IMR-90 (cell line): ENCODE measurements around the gene BCAT1. TPM values are rescaled to one million over a fixed set of nuclear protein-coding genes. Genes with fewer than 3 reads are reported as not detected.

Source experiments
- ATAC-seq: fragments of 200-7000 bp; cut with Tn5 transposase; 2 replicates; pipeline ENCODE4 v1.9.1; 2020; ENCODE audit warnings: low read depth, mild to moderate bottlenecking, moderate library complexity
- BruUV-seq: library from RNA; stranded (reverse); fragments of 400-500 nt; replicated peaks from 2 replicates; lab custom pipeline; 2021; lab: Mats Ljungman, UMichigan
- CTCF ChIA-PET: fragments of 300-600 bp; formaldehyde crosslinking; extraction: SDS; loops from one replicate; lab custom pipeline; 2021; ENCODE audit warnings: antibody characterized with exemption; lab: Yijun Ruan, JAX
- POLR2A ChIA-PET: fragments of 300-600 bp; sonication (Branson Sonifier 250); formaldehyde crosslinking; loops from one replicate; lab custom pipeline; 2022; ENCODE audit warnings: antibody characterized with exemption; ENCODE audit not compliant: unreplicated experiment; lab: Charles Lee
- DNase-seq: peaks from one replicate; pipeline ENCODE4 v3.0.0; 2013
- H2AFZ ChIP-seq: replicated peaks from 2 replicates; pipeline ENCODE3; 2013; ENCODE audit warnings: low read length, mild to moderate bottlenecking; ENCODE audit not compliant: poor library complexity
- H2AK5ac ChIP-seq: 2 replicates; pipeline ENCODE4 v1.6.1; 2013; ENCODE audit warnings: low read depth, low read length, inconsistent platforms
- H2AK9ac ChIP-seq: replicated peaks from 2 replicates; pipeline ENCODE3; 2013; ENCODE audit warnings: mild to moderate bottlenecking, low read depth, low read length, moderate library complexity; ENCODE audit not compliant: poor library complexity
- H2BK120ac ChIP-seq: 2 replicates; pipeline ENCODE4 v1.6.1; 2013; ENCODE audit warnings: low read depth, low read length, inconsistent platforms
- H2BK15ac ChIP-seq: 3 replicates; pipeline ENCODE4 v1.6.1; 2013; ENCODE audit warnings: low read depth, low read length, inconsistent platforms
- H2BK20ac ChIP-seq: 2 replicates; pipeline ENCODE4 v1.6.1; 2013; ENCODE audit warnings: low read depth, mild to moderate bottlenecking, inconsistent platforms, low read length, moderate library complexity
- H2BK5ac ChIP-seq: 2 replicates; pipeline ENCODE4 v1.6.1; 2013; ENCODE audit warnings: mild to moderate bottlenecking, low read depth, low read length, inconsistent platforms; ENCODE audit not compliant: poor library complexity, severe bottlenecking
- H3K14ac ChIP-seq: replicated peaks from 2 replicates; pipeline ENCODE4 v1.6.1; 2013; ENCODE audit warnings: low read depth, low read length, inconsistent platforms
- H3K18ac ChIP-seq: 2 replicates; pipeline ENCODE4 v1.6.1; 2013; ENCODE audit warnings: low read depth, low read length, control low read depth
- H3K23ac ChIP-seq: 2 replicates; pipeline ENCODE4 v1.6.1; 2013; ENCODE audit warnings: low read depth, low read length, inconsistent platforms
- H3K27ac ChIP-seq: 2 replicates; pipeline ENCODE4 v1.5.1; 2013; ENCODE audit warnings: mild to moderate bottlenecking, control low read depth, low read length; ENCODE audit not compliant: insufficient read depth
- H3K27me3 ChIP-seq: 2 replicates; pipeline ENCODE4 v1.6.1; 2013; ENCODE audit warnings: low read length; ENCODE audit not compliant: control insufficient read depth, insufficient read depth
- H3K36me3 ChIP-seq: 2 replicates; pipeline ENCODE4 v1.6.1; 2013; ENCODE audit warnings: low read length, mixed read lengths; ENCODE audit not compliant: control insufficient read depth, insufficient read depth
- H3K4ac ChIP-seq: 2 replicates; pipeline ENCODE4 v1.6.1; 2013; ENCODE audit warnings: low read depth, low read length, inconsistent platforms
- H3K4me1 ChIP-seq: 2 replicates; pipeline ENCODE4 v1.6.1; 2013; ENCODE audit warnings: low read length, mixed read lengths; ENCODE audit not compliant: control insufficient read depth, insufficient read depth
- H3K4me2 ChIP-seq: 2 replicates; pipeline ENCODE4 v1.6.1; 2013; ENCODE audit warnings: low read depth, mild to moderate bottlenecking, control low read depth, low read length, moderate library complexity
- H3K4me3 ChIP-seq: 2 replicates; pipeline ENCODE4 v1.5.1; 2013; ENCODE audit warnings: low read depth, mild to moderate bottlenecking, control low read depth, low read length, moderate library complexity; ENCODE audit not compliant: insufficient read depth
- H3K56ac ChIP-seq: 2 replicates; pipeline ENCODE4 v1.6.1; 2013; ENCODE audit warnings: low read length, inconsistent platforms; ENCODE audit not compliant: insufficient read depth; ENCODE audit errors: extremely low read depth
- H3K79me1 ChIP-seq, 2 experiments: 2 replicates each; pipeline ENCODE4 v1.6.1; 2013; ENCODE audit warnings: low read length in 2 of 2, inconsistent platforms in 1 of 2, low read depth in 1 of 2
- H3K9ac ChIP-seq: 2 replicates; pipeline ENCODE4 v1.6.1; 2013; ENCODE audit warnings: low read depth, low read length, control low read depth
- H3K9me1 ChIP-seq: 2 replicates; pipeline ENCODE4 v1.6.1; 2013; ENCODE audit warnings: low read length, inconsistent platforms; ENCODE audit not compliant: insufficient read depth
- H3K9me3 ChIP-seq: 2 replicates; pipeline ENCODE4 v1.6.1; 2013; ENCODE audit warnings: low read length; ENCODE audit not compliant: control insufficient read depth, insufficient read depth
- H4K20me1 ChIP-seq: 2 replicates; pipeline ENCODE4 v1.6.1; 2013; ENCODE audit warnings: low read length, inconsistent platforms; ENCODE audit not compliant: insufficient read depth
- H4K5ac ChIP-seq: 2 replicates; pipeline ENCODE4 v1.6.1; 2013; ENCODE audit warnings: mild to moderate bottlenecking, low read depth, low read length, control low read depth
- H4K8ac ChIP-seq, 2 experiments: 2 replicates each; pipeline ENCODE4 v1.6.1; 2013; ENCODE audit warnings: low read depth in 2 of 2, low read length in 2 of 2, control low read depth in 1 of 2, inconsistent platforms in 1 of 2
- H4K91ac ChIP-seq: 2 replicates; pipeline ENCODE4 v1.6.1; 2013; ENCODE audit warnings: low read depth, low read length, inconsistent platforms; ENCODE audit not compliant: insufficient read depth
- BHLHE40 ChIP-seq: fragments of 150-350 bp; IDR thresholded peaks from 2 replicates; pipeline ENCODE4 v1.6.1; 2016; ENCODE audit warnings: mild to moderate bottlenecking, low read depth, low read length
- CEBPB ChIP-seq: IDR thresholded peaks from 2 replicates; pipeline ENCODE4 v1.6.1; 2012; ENCODE audit warnings: low read depth, low read length, improper control_type of control experiment
- CHD1 ChIP-seq: IDR thresholded peaks from 2 replicates; pipeline ENCODE4 v1.6.1; 2012; ENCODE audit warnings: low read depth, low read length, improper control_type of control experiment
- FOS ChIP-seq: fragments of 150-350 bp; IDR thresholded peaks from 2 replicates; pipeline ENCODE4 v1.6.1; 2016; ENCODE audit warnings: low read depth, low read length
- MAFK ChIP-seq: IDR thresholded peaks from 2 replicates; pipeline ENCODE4 v1.6.1; 2012; ENCODE audit warnings: low read depth, low read length, improper control_type of control experiment
- MAZ ChIP-seq: IDR thresholded peaks from 2 replicates; pipeline ENCODE4 v1.6.1; 2012; ENCODE audit warnings: low read depth, mild to moderate bottlenecking, low read length, improper control_type of control experiment, moderate library complexity, borderline replicate concordance
- MXI1 ChIP-seq: IDR thresholded peaks from 2 replicates; pipeline ENCODE4 v1.6.1; 2012; ENCODE audit warnings: low read depth, mild to moderate bottlenecking, low read length, moderate library complexity, borderline replicate concordance
- NFE2L2 ChIP-seq: fragments of 150-350 bp; IDR thresholded peaks from 2 replicates; pipeline ENCODE4 v1.6.1; 2016; ENCODE audit warnings: low read depth, mild to moderate bottlenecking, low read length
- POLR2A ChIP-seq: IDR thresholded peaks from 2 replicates; pipeline ENCODE4 v1.6.1; 2012; ENCODE audit warnings: mild to moderate bottlenecking, low read depth, low read length
- RAD21 ChIP-seq: IDR thresholded peaks from 2 replicates; pipeline ENCODE4 v1.6.1; 2012; ENCODE audit warnings: low read length, improper control_type of control experiment
- RCOR1 ChIP-seq: IDR thresholded peaks from 2 replicates; pipeline ENCODE4 v1.6.1; 2012; ENCODE audit warnings: mild to moderate bottlenecking, low read length, improper control_type of control experiment; ENCODE audit not compliant: insufficient replicate concordance
- RFX5 ChIP-seq: IDR thresholded peaks from 2 replicates; pipeline ENCODE4 v1.8.0; 2012; ENCODE audit warnings: low read depth, mild to moderate bottlenecking, low read length, moderate library complexity
- SMC3 ChIP-seq: fragments of 150-350 bp; IDR thresholded peaks from 2 replicates; pipeline ENCODE4 v1.6.1; 2016; ENCODE audit warnings: low read depth, mild to moderate bottlenecking, antibody characterized with exemption, low read length, moderate library complexity
- WGBS, 2 experiments: methylation state at CpG; one replicate each; pipeline versions ENCODE4 v1.1.5 to v1.1.7; 2013; ENCODE audit warnings: missing lambda C conversion rate in 2 of 2; ENCODE audit not compliant: insufficient read length in 1 of 2; ENCODE audit errors: extremely low coverage in 2 of 2; 5-methylcytosine and 5-hydroxymethylcytosine counted together
- dilution Hi-C: fragments of 300-500 bp; cut with HindIII; formaldehyde crosslinking; loops from one replicate; pipeline ENCODE4 v1.14.3; 2018; ENCODE audit warnings: low sequenced_read_pairs; ENCODE audit not compliant: unreplicated experiment
- in situ Hi-C: fragments of 300-500 bp; cut with MboI; formaldehyde crosslinking; loops from 3 replicates; pipeline ENCODE4 v1.14.3; 2019; ENCODE audit warnings: low sequenced_read_pairs, inconsistent platforms, mixed read lengths
- intact Hi-C: fragments of 100-400 bp; cut with micrococcal nuclease; formaldehyde crosslinking; loops from 2 replicates; pipeline ENCODE4 v1.10.0; 2022
- polyA plus RNA-seq, 3 experiments: library from polyadenylated mRNA; depleted of rRNA; stranded (reverse); fragments of >200 nt; gene quantifications; 2 replicates each; pipeline ENCODE4 v1.2.3, GENCODE V29; 2012; ENCODE audit warnings: low replicate concordance in 1 of 3
- total RNA-seq: library from RNA; depleted of rRNA; stranded (reverse); fragments of >200 nt; gene quantifications from 2 replicates; pipeline ENCODE4 v1.2.3, GENCODE V29; 2012
- TF ChIP-seq, protein P1 (sequence below): fragments of 150-350 bp; IDR thresholded peaks from 2 replicates; pipeline ENCODE4 v1.6.1; 2016; ENCODE audit warnings: low read depth, mild to moderate bottlenecking, low read length, moderate library complexity, borderline replicate concordance
- TF ChIP-seq, protein P2 (sequence below): fragments of 150-350 bp; IDR thresholded peaks from 2 replicates; pipeline ENCODE4 v1.6.1; 2017; ENCODE audit warnings: mild to moderate bottlenecking, antibody characterized with exemption, low read length, low read depth
- TF ChIP-seq, protein P3 (sequence below): conservative IDR thresholded peaks from 2 replicates; pipeline ENCODE4 v1.5.1; 2012; ENCODE audit warnings: mild to moderate bottlenecking, low read depth, low read length, improper control_type of control experiment

The BCAT1 gene
- total and polyA plus RNA-seq, 2 of the 4 experiments (the other 2 are of a cell fraction): 30.4 to 683 TPM

DNA sequence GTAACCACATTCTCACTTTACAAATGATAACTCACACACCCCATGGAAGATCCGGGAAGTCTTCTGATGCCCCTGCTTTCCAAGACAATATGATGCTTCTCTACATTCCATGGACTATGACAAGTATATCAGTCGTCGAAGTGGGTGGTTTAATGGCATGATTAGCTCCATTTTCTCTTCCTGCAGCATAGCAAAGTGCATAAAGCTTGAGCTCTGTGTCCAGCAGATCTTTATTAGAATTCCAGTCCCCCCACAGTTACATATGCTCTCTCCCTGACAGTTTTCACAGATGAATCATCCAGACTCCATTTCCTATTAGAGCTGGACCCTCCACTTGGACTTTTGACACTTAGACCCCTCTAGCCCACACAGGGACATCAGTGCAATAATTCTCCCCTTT lies 174.9 kb downstream of the BCAT1 start:
- no peaks in the 10 kb centered on the region for H3K9me1 ChIP-seq
- no peak overlapping the region for H2BK15ac ChIP-seq
- peaks cover 4% of the 10 kb centered on the region; the same call in 1 of the 2 replicates for H3K4me1 ChIP-seq
- H3K4me2 ChIP-seq: no peak overlapping the region
- no peak overlapping the region for H2BK120ac ChIP-seq
- H3K79me1 ChIP-seq: no peaks in the 10 kb centered on the region
- no peak overlapping the region for H4K5ac ChIP-seq
- H2AK9ac ChIP-seq: no peak overlapping the region
- ATAC-seq (no peak), DNase-seq (no peak)
- H4K91ac ChIP-seq: no peak overlapping the region
- no peaks in the 10 kb centered on the region for H4K20me1 ChIP-seq
- H2BK20ac ChIP-seq: no peak overlapping the region
- intact Hi-C loops (loop anchor here (10.0 kb wide), 2 partner anchors 499 to 819 kb away; no protein-coding TSS in a partner anchor), in situ Hi-C loops (no loop called here), dilution Hi-C loops (no loop called here)
- H2AK5ac ChIP-seq: no peak overlapping the region
- H3K18ac ChIP-seq: no peak overlapping the region
- no peak overlapping the region for H3K27ac ChIP-seq
- H2BK5ac ChIP-seq: no peak overlapping the region
- ChIA-PET POLR2A (no interaction called here), CTCF (no interaction called here)
- H3K9me3 ChIP-seq: no peaks in the 10 kb centered on the region
- TF ChIP-seq, protein P1, sequence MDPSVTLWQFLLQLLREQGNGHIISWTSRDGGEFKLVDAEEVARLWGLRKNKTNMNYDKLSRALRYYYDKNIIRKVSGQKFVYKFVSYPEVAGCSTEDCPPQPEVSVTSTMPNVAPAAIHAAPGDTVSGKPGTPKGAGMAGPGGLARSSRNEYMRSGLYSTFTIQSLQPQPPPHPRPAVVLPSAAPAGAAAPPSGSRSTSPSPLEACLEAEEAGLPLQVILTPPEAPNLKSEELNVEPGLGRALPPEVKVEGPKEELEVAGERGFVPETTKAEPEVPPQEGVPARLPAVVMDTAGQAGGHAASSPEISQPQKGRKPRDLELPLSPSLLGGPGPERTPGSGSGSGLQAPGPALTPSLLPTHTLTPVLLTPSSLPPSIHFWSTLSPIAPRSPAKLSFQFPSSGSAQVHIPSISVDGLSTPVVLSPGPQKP: no peak
- no peak for TF ChIP-seq CEBPB
- TF ChIP-seq MAFK: no peak
- TF ChIP-seq MAZ: no peak
- no peak for TF ChIP-seq MXI1
- no peak for TF ChIP-seq POLR2A
- TF ChIP-seq RCOR1: no peak
- no peak for TF ChIP-seq RFX5
- TF ChIP-seq CHD1: no peak
- no peak for TF ChIP-seq BHLHE40
- no peak for TF ChIP-seq NFE2L2
- no peak for TF ChIP-seq RAD21
- no peak for TF ChIP-seq SMC3
- TF ChIP-seq, protein P2, sequence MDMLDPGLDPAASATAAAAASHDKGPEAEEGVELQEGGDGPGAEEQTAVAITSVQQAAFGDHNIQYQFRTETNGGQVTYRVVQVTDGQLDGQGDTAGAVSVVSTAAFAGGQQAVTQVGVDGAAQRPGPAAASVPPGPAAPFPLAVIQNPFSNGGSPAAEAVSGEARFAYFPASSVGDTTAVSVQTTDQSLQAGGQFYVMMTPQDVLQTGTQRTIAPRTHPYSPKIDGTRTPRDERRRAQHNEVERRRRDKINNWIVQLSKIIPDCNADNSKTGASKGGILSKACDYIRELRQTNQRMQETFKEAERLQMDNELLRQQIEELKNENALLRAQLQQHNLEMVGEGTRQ: no peak
- no peak for TF ChIP-seq FOS
- TF ChIP-seq, protein P3, sequence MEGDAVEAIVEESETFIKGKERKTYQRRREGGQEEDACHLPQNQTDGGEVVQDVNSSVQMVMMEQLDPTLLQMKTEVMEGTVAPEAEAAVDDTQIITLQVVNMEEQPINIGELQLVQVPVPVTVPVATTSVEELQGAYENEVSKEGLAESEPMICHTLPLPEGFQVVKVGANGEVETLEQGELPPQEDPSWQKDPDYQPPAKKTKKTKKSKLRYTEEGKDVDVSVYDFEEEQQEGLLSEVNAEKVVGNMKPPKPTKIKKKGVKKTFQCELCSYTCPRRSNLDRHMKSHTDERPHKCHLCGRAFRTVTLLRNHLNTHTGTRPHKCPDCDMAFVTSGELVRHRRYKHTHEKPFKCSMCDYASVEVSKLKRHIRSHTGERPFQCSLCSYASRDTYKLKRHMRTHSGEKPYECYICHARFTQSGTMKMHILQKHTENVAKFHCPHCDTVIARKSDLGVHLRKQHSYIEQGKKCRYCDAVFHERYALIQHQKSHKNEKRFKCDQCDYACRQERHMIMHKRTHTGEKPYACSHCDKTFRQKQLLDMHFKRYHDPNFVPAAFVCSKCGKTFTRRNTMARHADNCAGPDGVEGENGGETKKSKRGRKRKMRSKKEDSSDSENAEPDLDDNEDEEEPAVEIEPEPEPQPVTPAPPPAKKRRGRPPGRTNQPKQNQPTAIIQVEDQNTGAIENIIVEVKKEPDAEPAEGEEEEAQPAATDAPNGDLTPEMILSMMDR: no peak
- no peaks in the 10 kb centered on the region for H3K36me3 ChIP-seq
- H3K27me3 ChIP-seq: no peaks in the 10 kb centered on the region
- WGBS, 2 experiments: no CpG with 5 or more reads among the region's 3 CpGs
- H4K8ac ChIP-seq: no peak overlapping the region
- H3K4ac ChIP-seq: peak overlapping the region; percentile 10; the same call in 1 of the 2 replicates
- H3K23ac ChIP-seq: no peak overlapping the region
- H3K4me3 ChIP-seq: no peak overlapping the region
- H2AFZ ChIP-seq: no peak overlapping the region
- H3K14ac ChIP-seq: 0 out of 2 replicates have a peak overlapping the region, but pooled peaks have one; percentile 43
- no TSS peak for BruUV-seq
- no peak overlapping the region for H3K56ac ChIP-seq
- H3K9ac ChIP-seq: no peak overlapping the region
